ENCODE data around the gene RASL10A. TPM values are rescaled to one million over a fixed set of nuclear protein-coding genes. Genes with fewer than 3 reads are reported as not detected.
A peak's percentile ranks its signal among the peaks of the same experiment; 100 is the strongest.
"Not testable (repeated sequence)": the region's sequence is repeated elsewhere in the genome, so short reads cannot be mapped to it uniquely, and the experiment has no call there.

The RASL10A gene
- total RNA-seq (1.2 TPM), polyA plus RNA-seq (ENCODE audit: insufficient read depth, low read depth, low replicate concordance) (0.73 TPM)
- long read RNA-seq, donor 1: 0 reads
- long read RNA-seq, donor 2: 0 reads
- long read RNA-seq, donor 3: 0 reads
- long read RNA-seq, donor 4: 0 reads
- long read RNA-seq, donor 5: 0 reads
- long read RNA-seq, donor 6: 0 reads
- long read RNA-seq, donor 7, partial matches to known transcripts: 1 of 4 reads
- long read RNA-seq, donor 7, other reads (novel, unspliced or antisense): 0 of 4 reads
- long read RNA-seq, donor 8: 0 reads
- long read RNA-seq, donor 9: 0 reads
- long read RNA-seq, donor 10: 0 reads

- H3K9ac ChIP-seq (ENCODE audit: low read length in 3 of 3): no peak within 1 kb of the TSS
- peaks cover 0 to 18% (median 0%) of the 10 kb centered on the region in 3 donors for H3K4me1 ChIP-seq (ENCODE audit: control insufficient read depth in 2 of 3, insufficient read depth in 2 of 3, low read depth in 1 of 3, low read length in 3 of 3)
- H3K36me3 ChIP-seq (ENCODE audit: control insufficient read depth in 2 of 3, insufficient read depth in 3 of 3, low read length in 3 of 3): no peaks in the 10 kb centered on the region
- peak in 3 of 5 donors; percentile 59 to 84 (median 59) for DNase-seq
- H3K27ac ChIP-seq (ENCODE audit: low read depth in 2 of 2, low read length in 2 of 2): no peak within 1 kb of the TSS
- H3K27me3 ChIP-seq (ENCODE audit: control insufficient read depth, insufficient read depth, low read length): peaks cover 16% of the 10 kb centered on the region
- FAIRE-seq: no peak
- no peak within 1 kb of the TSS for H3K4me3 ChIP-seq (ENCODE audit: low read length in 3 of 3)
- TF ChIP-seq CTCF (IDR thresholded peaks at IDR 0.05; ENCODE audit: borderline replicate concordance, extremely low read depth, insufficient read depth): no peak
- no peaks in the 10 kb centered on the region for H3K9me3 ChIP-seq (ENCODE audit: control insufficient read depth in 2 of 3, insufficient read depth in 1 of 3, low read length in 3 of 3)
- intact Hi-C loops (cut with DNase I): no loop called here
Measured at GRCh38 chr22:29315286-29316140, at the start of gene RASL10A. TSS of gene RASL10A (minus strand) at chr22:29315697. CDS start at chr22:29315246, 451 bp downstream.

- Histone ChIP-seq H3K9me3 (ENCODE audit: control insufficient read depth in 2 of 3, insufficient read depth in 1 of 3, low read length in 3 of 3) (no peaks in the 10 kb centered on the region), H3K9ac (ENCODE audit: low read length in 3 of 3) (no peak overlapping the region), H3K4me3 (ENCODE audit: low read length in 3 of 3) (no peak overlapping the region), H3K4me1 (ENCODE audit: control insufficient read depth in 2 of 3, insufficient read depth in 2 of 3, low read depth in 1 of 3, low read length in 3 of 3) (peaks cover 0 to 3% (median 0%) of the 10 kb centered on the region in 3 donors), H3K27ac (ENCODE audit: low read depth in 2 of 2, low read length in 2 of 2) (no peak overlapping the region), H3K27me3 (ENCODE audit: control insufficient read depth, insufficient read depth, low read length) (no peaks in the 10 kb centered on the region), H3K36me3 (ENCODE audit: control insufficient read depth in 2 of 3, insufficient read depth in 3 of 3, low read length in 3 of 3) (peaks cover 0 to 35% (median 12%) of the 10 kb centered on the region in 3 donors)
- TF ChIP-seq CTCF (IDR thresholded peaks at IDR 0.05; ENCODE audit: borderline replicate concordance, extremely low read depth, insufficient read depth): peak; percentile 31
- FAIRE-seq (no peak), DNase-seq (peak in 4 of 5 donors; percentile 58 to 75 (median 60))
- intact Hi-C loops (cut with DNase I): no loop called here
Measured at GRCh38 chr22:29359469-29359868, 44.0 kb upstream of the RASL10A start.

- H3K9me3 ChIP-seq (ENCODE audit: control insufficient read depth in 2 of 3, insufficient read depth in 1 of 3, low read length in 3 of 3); DNase-seq; intact Hi-C loops (cut with DNase I); H3K9ac ChIP-seq (ENCODE audit: low read length in 3 of 3); H3K27me3 ChIP-seq (ENCODE audit: control insufficient read depth, insufficient read depth, low read length); H3K4me3 ChIP-seq (ENCODE audit: low read length in 3 of 3); H3K4me1 ChIP-seq (ENCODE audit: control insufficient read depth in 2 of 3, insufficient read depth in 2 of 3, low read depth in 1 of 3, low read length in 3 of 3); H3K27ac ChIP-seq (ENCODE audit: low read depth in 2 of 2, low read length in 2 of 2); FAIRE-seq: not testable (repeated sequence)
- H3K36me3 ChIP-seq (ENCODE audit: control insufficient read depth in 2 of 3, insufficient read depth in 3 of 3, low read length in 3 of 3): peaks cover 2 to 49% (median 28%) of the 10 kb centered on the region in 3 donors
Measured at GRCh38 chr22:29357193-29357890, 41.8 kb upstream of the RASL10A start.

All from kidney (tissue), 22 donors.